GM06990 (cell line): ENCODE results near the gene AVL9.
"Not testable (repeated sequence)": the region's sequence is repeated elsewhere in the genome, so short reads cannot be mapped to it uniquely, and the experiment has no call there.

ENCODE experiments used
- DNase-seq: peaks from one replicate; pipeline ENCODE4 v3.0.0-alpha.2; 2011; ENCODE audit not compliant: insufficient read length; ENCODE audit errors: extremely low read depth
- H3K27me3 ChIP-seq: replicated peaks from 2 replicates; pipeline ENCODE4 v1.6.0; 2011; ENCODE audit warnings: low read length; ENCODE audit not compliant: control insufficient read depth, insufficient read depth
- H3K36me3 ChIP-seq: 2 replicates; pipeline ENCODE4 v1.5.1; 2011; ENCODE audit warnings: low read length; ENCODE audit not compliant: control insufficient read depth, insufficient read depth
- H3K4me3 ChIP-seq: replicated peaks from 2 replicates; pipeline ENCODE4 v1.5.1; 2011; ENCODE audit warnings: low read depth, mild to moderate bottlenecking, control low read depth, low read length
- CTCF ChIP-seq: IDR thresholded peaks from 2 replicates; pipeline ENCODE4 v1.5.1; 2011; ENCODE audit warnings: low read length, control low read depth, mild to moderate bottlenecking, inconsistent platforms; ENCODE audit not compliant: insufficient read depth, poor library complexity, severe bottlenecking

Gene AVL9

GRCh38 chr7:32481921-32482320 is 13.4 kb upstream of the AVL9 start:
- TF ChIP-seq CTCF: no peak
- no peaks in the 10 kb centered on the region for H3K27me3 ChIP-seq
- no peak for DNase-seq

GRCh38 chr7:32489788-32490126 is 5.5 kb upstream of the AVL9 start:
- DNase-seq: no peak
- H3K36me3 ChIP-seq: no peaks in the 10 kb centered on the region; the same call in 1 of the 2 replicates
- TF ChIP-seq CTCF: no peak
- peak overlapping the region; percentile 73 for H3K4me3 ChIP-seq
- H3K27me3 ChIP-seq: no peaks in the 10 kb centered on the region

More at GRCh38 chr7:32481921-32482320, 13.4 kb upstream of the AVL9 start:
- Histone ChIP-seq H3K4me3 (no peak overlapping the region), H3K36me3 (no peaks in the 10 kb centered on the region)

GRCh38 chr7:32490127-32490796 is 5.0 kb upstream of the AVL9 start, which contains the start of gene LSM5:
Gene LSM5, minus strand, starts transcription at chr7:32490380. Its CDS starts 15 bp downstream, at chr7:32490365.
- Histone ChIP-seq H3K4me3 (peak within 1 kb of the TSS; percentile 73), H3K27me3 (no peaks in the 10 kb centered on the region), H3K36me3 (no peaks in the 10 kb centered on the region; the same call in 1 of the 2 replicates)
- DNase-seq: peak; percentile 87
- no peak for TF ChIP-seq CTCF

- DNase-seq: no peak
- Histone ChIP-seq H3K4me3 (peak overlapping the region; percentile 74), H3K27me3 (no peaks in the 10 kb centered on the region), H3K36me3 (no peaks in the 10 kb centered on the region)
- TF ChIP-seq CTCF: no peak
Measured at GRCh38 chr7:32494946-32495297, 367 bp upstream of the AVL9 start.

- peak overlapping the region; percentile 89 for H3K4me3 ChIP-seq
- no peaks in the 10 kb centered on the region for H3K27me3 ChIP-seq
- no peak for DNase-seq
- TF ChIP-seq CTCF: no peak
- H3K36me3 ChIP-seq: no peaks in the 10 kb centered on the region
Measured at GRCh38 chr7:32496052-32496813, 944 bp downstream of the AVL9 start.

- H3K4me3 ChIP-seq: not testable (repeated sequence)
Measured at GRCh38 chr7:32499755-32500154, 4.5 kb downstream of the AVL9 start.

GRCh38 chr7:32500216-32500615 is 4.9 kb downstream of the AVL9 start:
- not testable (repeated sequence) for H3K36me3 ChIP-seq

More at GRCh38 chr7:32499755-32500154, 4.5 kb downstream of the AVL9 start:
- not testable (repeated sequence) for H3K36me3 ChIP-seq, DNase-seq, H3K27me3 ChIP-seq

More at GRCh38 chr7:32500216-32500615, 4.9 kb downstream of the AVL9 start:
- H3K27me3 ChIP-seq, H3K4me3 ChIP-seq, DNase-seq: not testable (repeated sequence)
